GM12864 (cell line): Measurements from ENCODE around the gene MYL1.

Source experiments
- DNase-seq: peaks from one replicate; pipeline ENCODE4 v3.0.0-alpha.2; 2011; ENCODE audit warnings: low read depth
- H3K4me3 ChIP-seq: 2 replicates; pipeline ENCODE4 v1.5.1; 2011; ENCODE audit warnings: mild to moderate bottlenecking, low read depth, low read length, control low read depth
- CTCF ChIP-seq: IDR thresholded peaks from 2 replicates; pipeline ENCODE4 v1.5.1; 2011; ENCODE audit warnings: low read depth, mild to moderate bottlenecking, moderate library complexity, low read length, control low read depth, inconsistent platforms; ENCODE audit errors: missing control alignments

MYL1 gene

GRCh38 chr2:210302326-210302725 lies 12.6 kb downstream of the MYL1 start:
- DNase-seq = no peak
- no peak overlapping the region for H3K4me3 ChIP-seq
- no peak for TF ChIP-seq CTCF

- DNase-seq = no peak
- no peak overlapping the region for H3K4me3 ChIP-seq
- TF ChIP-seq CTCF = no peak
Observed at GRCh38 chr2:210299866-210300373, 15.1 kb downstream of the MYL1 start.

DNA sequence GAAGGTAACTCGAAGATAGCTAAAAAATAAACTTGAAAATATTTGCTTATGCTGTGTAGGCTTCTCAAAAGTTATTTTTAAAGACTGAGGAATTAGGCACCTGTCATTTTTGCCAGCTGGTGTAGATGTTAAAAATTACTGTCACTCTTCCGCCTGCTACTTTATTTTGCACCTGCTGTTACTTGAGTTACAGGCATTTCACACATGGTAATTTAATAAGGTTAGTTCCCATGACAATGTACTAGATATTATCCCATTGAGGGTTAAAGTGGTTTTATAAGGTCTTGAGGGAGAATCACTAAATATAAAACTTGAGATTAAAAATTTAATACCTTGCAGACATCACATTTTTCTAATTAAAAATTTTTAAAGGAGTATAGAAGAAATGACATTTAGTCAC lies 26.6 kb downstream of the MYL1 start:
- TF ChIP-seq CTCF = no peak
- DNase-seq = no peak
- no peak overlapping the region for H3K4me3 ChIP-seq

DNA sequence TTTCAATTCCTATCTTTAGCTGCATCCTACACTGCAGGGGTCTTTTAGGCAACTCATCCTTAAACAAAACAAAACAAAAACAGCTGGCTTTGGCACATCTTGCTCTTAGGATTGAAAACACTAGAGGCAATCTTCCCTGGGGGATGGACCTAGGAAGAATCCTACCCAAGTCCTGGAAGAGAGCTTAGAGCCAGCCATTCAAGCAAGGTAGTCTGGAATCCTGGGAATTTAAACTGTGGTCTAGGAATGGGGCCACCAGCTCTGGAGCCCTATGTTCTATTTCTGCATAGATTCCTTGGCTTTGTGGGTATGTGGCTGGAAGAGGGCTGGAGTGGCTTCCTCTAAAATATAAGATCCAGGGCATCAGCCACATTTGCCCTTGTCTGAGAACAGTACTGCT lies 27.7 kb downstream of the MYL1 start:
- DNase-seq = no peak
- TF ChIP-seq CTCF = no peak
- no peak overlapping the region for H3K4me3 ChIP-seq

DNA sequence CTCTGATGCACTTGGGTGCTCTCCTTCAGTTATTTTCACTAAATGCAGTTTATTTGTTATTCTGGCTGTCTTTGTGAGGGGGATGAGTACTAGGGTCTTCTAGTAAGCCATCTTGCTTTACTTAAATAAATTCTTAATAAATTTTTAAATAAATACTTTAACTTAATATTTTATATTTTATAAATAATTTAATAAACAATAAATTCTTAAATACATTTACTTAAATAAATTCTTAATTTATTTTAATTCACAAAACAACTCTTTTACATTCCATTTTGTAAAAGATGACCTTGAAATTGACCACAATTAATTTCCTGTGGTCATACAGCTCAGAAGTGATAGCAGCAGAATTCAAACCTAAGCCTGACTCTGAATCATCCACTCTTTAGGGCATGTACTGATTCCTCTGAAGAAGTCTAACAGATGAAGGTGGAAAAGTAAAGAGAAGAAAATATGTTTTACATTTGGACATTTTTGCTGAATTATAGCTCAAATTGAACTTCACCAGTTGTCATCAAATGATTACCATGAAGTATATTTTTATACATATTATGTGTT lies 28.8 kb downstream of the MYL1 start:
- H3K4me3 ChIP-seq = no peak overlapping the region
- no peak for DNase-seq
- no peak for TF ChIP-seq CTCF

GRCh38 chr2:210277133-210277532 lies 37.8 kb downstream of the MYL1 start:
- TF ChIP-seq CTCF = no peak
- H3K4me3 ChIP-seq = no peak overlapping the region
- DNase-seq = no peak

DNA sequence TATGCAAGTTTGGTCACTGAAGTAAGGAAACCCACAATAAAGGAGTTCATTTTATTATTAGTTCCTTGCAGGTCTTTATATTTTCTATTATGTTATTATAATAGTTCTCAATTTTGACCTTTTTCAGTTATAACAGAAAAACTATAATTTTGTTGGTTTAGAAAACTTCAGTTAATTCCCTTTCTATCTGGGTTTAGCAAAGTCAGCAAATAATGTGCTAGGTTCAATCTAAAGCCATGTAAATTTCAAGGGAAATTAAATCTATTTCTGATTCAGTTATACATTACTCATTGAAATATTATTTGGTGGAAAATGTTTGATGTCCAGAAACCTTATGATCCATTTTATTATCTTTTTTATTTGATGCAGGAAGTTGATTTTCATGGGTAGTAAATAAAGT lies 43.7 kb downstream of the MYL1 start:
- H3K4me3 ChIP-seq = no peak overlapping the region
- DNase-seq = no peak
- TF ChIP-seq CTCF = no peak
